ENCODE measurements around the gene DNAJC9.

- TF ChIP-seq CTCF (IDR thresholded peaks at IDR 0.05 in 8 of 11, conservative IDR thresholded peaks at IDR 0.05 in 3 of 11): no peak
- TF ChIP-seq POLR2AphosphoS5 (IDR thresholded peaks at IDR 0.05): no peak
Measured at GRCh38 chr10:73220989-73221388, 26.1 kb downstream of the DNAJC9 start.
